ENCODE measurements around the gene THY1. TPM values are rescaled to one million over a fixed set of nuclear protein-coding genes. Genes with fewer than 3 reads are reported as not detected.

Gene THY1
- total and polyA plus RNA-seq, 9 of the 15 experiments (the other 6 are each of a cell fraction or from before 2014, with no cell fraction given): 0.07 to 0.40 (median 0.16) TPM; not detected in 5

- TF ChIP-seq ZNF444 (CRISPR knock-in tag; IDR thresholded peaks at IDR 0.05) (no peak), RBM17 (IDR thresholded peaks at IDR 0.05; ENCODE audit: borderline replicate concordance, low read depth, low read length) (no peak), ZNF165 (CRISPR knock-in tag; IDR thresholded peaks at IDR 0.05; ENCODE audit: borderline replicate concordance) (no peak), POLR2G (IDR thresholded peaks at IDR 0.05; ENCODE audit: low read depth, low read length) (peak; percentile 84), SMAD2 (IDR thresholded peaks at IDR 0.05; ENCODE audit: low read depth, low read length) (no peak), ZNF592 (IDR thresholded peaks at IDR 0.05) (peak; percentile 58), SAP30 (IDR thresholded peaks at IDR 0.05; ENCODE audit: borderline replicate concordance, insufficient read depth, low read depth, low read length, poor library complexity, severe bottlenecking) (peak; percentile 99), STAG1 (CRISPR knock-in tag; IDR thresholded peaks at IDR 0.05; ENCODE audit: borderline replicate concordance) (no peak), XRCC5 (IDR thresholded peaks at IDR 0.05; ENCODE audit: low read depth, low read length) (no peak), CEBPB (tag; IDR thresholded peaks at IDR 0.05) (no peak), RBM15 (IDR thresholded peaks at IDR 0.05; ENCODE audit: insufficient read depth, low read length) (no peak), LCOR (CRISPR knock-in tag; IDR thresholded peaks at IDR 0.05) (peak; percentile 45; the same call in 1 of the 2 replicates), TEAD4 (IDR thresholded peaks at IDR 0.05; ENCODE audit: low read length) (peak; percentile 41), TEAD4 (CRISPR knock-in tag; IDR thresholded peaks at IDR 0.05; ENCODE audit: borderline replicate concordance) (no peak), KLF13 (tag; IDR thresholded peaks at IDR 0.05; ENCODE audit: borderline replicate concordance, low read depth) (peak; percentile 51; the same call in 1 of the 2 replicates), ATF1 (CRISPR knock-in tag; IDR thresholded peaks at IDR 0.05) (peak; percentile 71), ATF1 (tag; IDR thresholded peaks at IDR 0.05) (peak; percentile 98), MEIS2 (IDR thresholded peaks at IDR 0.05; ENCODE audit: partially characterized antibody) (peak; percentile 32), E2F5 (CRISPR knock-in tag; IDR thresholded peaks at IDR 0.05) (no peak; the same call in 1 of the 2 replicates), ATF4 (CRISPR knock-in tag; IDR thresholded peaks at IDR 0.05) (no peak)
Measured at GRCh38 chr11:119381181-119381988, 41.6 kb downstream of the THY1 start, which contains the start of gene USP2 (continued).
